ENCODE measurements around the gene DNAJC2. TPM values are rescaled to one million over a fixed set of nuclear protein-coding genes. Genes with fewer than 3 reads are reported as not detected.

Gene DNAJC2
- total RNA-seq, 2 experiments from 2014 or later = 38.6 to 53.5 TPM

GRCh38 chr7:103391150-103391549, 46.6 kb upstream of the DNAJC2 start:
- Histone ChIP-seq H3K4me3 (ENCODE audit: low read depth, low read length, poor library complexity, severe bottlenecking) (no peak overlapping the region), H3K4me2 (ENCODE audit: low read length) (no peak overlapping the region), H3K4me1 (ENCODE audit: insufficient read depth, low read length, poor library complexity, severe bottlenecking) (no peaks in the 10 kb centered on the region), H3K9me3 (ENCODE audit: low read length) (no peaks in the 10 kb centered on the region), H3K36me3 (ENCODE audit: insufficient read depth, low read length) (no peaks in the 10 kb centered on the region), H2AFZ (ENCODE audit: low read length) (no peak overlapping the region), H3K27ac (ENCODE audit: low read depth, low read length, poor library complexity, severe bottlenecking) (no peak overlapping the region), H3K79me2 (ENCODE audit: insufficient read depth, low read depth, low read length) (no peaks in the 10 kb centered on the region), H4K20me1 (ENCODE audit: insufficient read depth, low read length) (no peaks in the 10 kb centered on the region), H3K9me2 (ENCODE audit: insufficient read depth, low read length) (no peaks in the 10 kb centered on the region)
- intact Hi-C loops (cut with micrococcal nuclease; ENCODE audit: unreplicated experiment) = no loop called here
- TF ChIP-seq, protein P1, sequence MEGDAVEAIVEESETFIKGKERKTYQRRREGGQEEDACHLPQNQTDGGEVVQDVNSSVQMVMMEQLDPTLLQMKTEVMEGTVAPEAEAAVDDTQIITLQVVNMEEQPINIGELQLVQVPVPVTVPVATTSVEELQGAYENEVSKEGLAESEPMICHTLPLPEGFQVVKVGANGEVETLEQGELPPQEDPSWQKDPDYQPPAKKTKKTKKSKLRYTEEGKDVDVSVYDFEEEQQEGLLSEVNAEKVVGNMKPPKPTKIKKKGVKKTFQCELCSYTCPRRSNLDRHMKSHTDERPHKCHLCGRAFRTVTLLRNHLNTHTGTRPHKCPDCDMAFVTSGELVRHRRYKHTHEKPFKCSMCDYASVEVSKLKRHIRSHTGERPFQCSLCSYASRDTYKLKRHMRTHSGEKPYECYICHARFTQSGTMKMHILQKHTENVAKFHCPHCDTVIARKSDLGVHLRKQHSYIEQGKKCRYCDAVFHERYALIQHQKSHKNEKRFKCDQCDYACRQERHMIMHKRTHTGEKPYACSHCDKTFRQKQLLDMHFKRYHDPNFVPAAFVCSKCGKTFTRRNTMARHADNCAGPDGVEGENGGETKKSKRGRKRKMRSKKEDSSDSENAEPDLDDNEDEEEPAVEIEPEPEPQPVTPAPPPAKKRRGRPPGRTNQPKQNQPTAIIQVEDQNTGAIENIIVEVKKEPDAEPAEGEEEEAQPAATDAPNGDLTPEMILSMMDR (conservative IDR thresholded peaks at IDR 0.05; ENCODE audit: low read length) = no peak
- TF ChIP-seq EZH2phosphoT487 (IDR thresholded peaks at IDR 0.05; ENCODE audit: borderline replicate concordance, low read depth, low read length) = no peak
- CTCF ChIA-PET (ENCODE audit: unreplicated experiment) = no interaction called here
- POLR2A ChIA-PET = no interaction called here
- DNase-seq (ENCODE audit: low spot score) = no peak
- BruUV-seq (replicated peaks) = no TSS peak

DNA sequence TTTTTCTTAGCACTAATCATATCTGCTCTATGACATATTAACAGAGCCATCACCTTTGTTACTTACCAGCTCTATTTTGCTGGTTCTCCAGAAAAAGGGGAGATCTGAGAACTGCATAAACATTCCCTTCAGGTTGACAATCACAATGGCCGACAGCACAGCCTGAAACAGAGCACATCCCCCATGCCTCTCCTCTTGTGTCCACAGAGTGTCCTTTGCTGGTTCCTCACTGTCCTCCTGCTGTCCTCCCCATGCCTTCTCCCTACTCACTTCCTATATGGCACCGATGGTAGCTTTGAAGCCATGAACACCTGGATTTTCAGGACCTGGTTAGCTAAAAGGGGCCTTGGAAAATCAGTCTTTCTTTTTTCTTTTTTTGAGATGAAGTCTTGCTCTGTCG, 44.7 kb upstream of the DNAJC2 start:
- Histone ChIP-seq H3K36me3 (ENCODE audit: insufficient read depth, low read length) (no peaks in the 10 kb centered on the region), H4K20me1 (ENCODE audit: insufficient read depth, low read length) (no peaks in the 10 kb centered on the region), H3K9me3 (ENCODE audit: low read length) (no peaks in the 10 kb centered on the region), H3K4me1 (ENCODE audit: insufficient read depth, low read length, poor library complexity, severe bottlenecking) (no peaks in the 10 kb centered on the region), H3K4me2 (ENCODE audit: low read length) (no peak overlapping the region), H3K9me2 (ENCODE audit: insufficient read depth, low read length) (no peaks in the 10 kb centered on the region), H3K4me3 (ENCODE audit: low read depth, low read length, poor library complexity, severe bottlenecking) (no peak overlapping the region), H2AFZ (ENCODE audit: low read length) (no peak overlapping the region), H3K27ac (ENCODE audit: low read depth, low read length, poor library complexity, severe bottlenecking) (no peak overlapping the region), H3K79me2 (ENCODE audit: insufficient read depth, low read depth, low read length) (no peaks in the 10 kb centered on the region)
- no TSS peak for BruUV-seq (replicated peaks)
- ChIA-PET CTCF (ENCODE audit: unreplicated experiment) (no interaction called here), POLR2A (interaction anchor here (0.6 kb wide), 1 partner anchor 745 kb away, joined by 5 read pairs; no protein-coding TSS in a partner anchor)
- no peak for DNase-seq (ENCODE audit: low spot score)
- TF ChIP-seq EZH2phosphoT487 (IDR thresholded peaks at IDR 0.05; ENCODE audit: borderline replicate concordance, low read depth, low read length) = no peak
- TF ChIP-seq, protein P1 (conservative IDR thresholded peaks at IDR 0.05; ENCODE audit: low read length) = no peak
- intact Hi-C loops (cut with micrococcal nuclease; ENCODE audit: unreplicated experiment) = no loop called here

DNA sequence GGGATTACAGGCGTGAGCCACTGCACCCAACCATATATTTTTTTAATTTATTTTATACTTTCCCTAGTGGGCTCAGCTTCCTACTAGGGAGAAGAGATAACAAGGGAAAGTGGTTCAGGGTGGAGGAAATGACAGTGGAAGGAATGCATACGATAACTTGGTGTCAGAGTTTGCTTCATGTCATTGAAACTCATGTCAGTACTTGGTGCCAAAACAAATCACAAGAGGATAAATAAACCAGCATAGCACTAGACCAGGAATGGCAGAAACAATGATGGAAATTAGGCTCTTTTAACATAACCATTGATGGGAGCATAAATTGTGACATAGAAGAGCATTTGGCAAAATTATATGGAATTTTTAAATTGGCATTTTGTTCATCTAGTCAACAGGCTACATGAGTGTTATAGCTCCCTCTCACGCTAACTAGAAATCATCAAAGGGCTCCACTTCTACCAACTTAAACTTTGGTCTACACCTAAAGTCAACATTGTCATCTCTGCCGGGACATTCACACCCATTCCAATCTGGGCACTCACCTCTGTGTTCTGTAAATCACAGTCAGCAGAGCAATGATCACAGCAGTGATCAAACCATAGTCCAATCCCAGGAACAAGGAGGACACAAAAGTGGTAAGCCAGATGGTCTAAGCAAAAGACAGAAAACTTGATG, 44.0 kb upstream of the DNAJC2 start:
- intact Hi-C loops (cut with micrococcal nuclease; ENCODE audit: unreplicated experiment) = no loop called here
- no peak overlapping the region for H3K4me3 ChIP-seq (ENCODE audit: low read depth, low read length, poor library complexity, severe bottlenecking)
- no peaks in the 10 kb centered on the region for H3K9me2 ChIP-seq (ENCODE audit: insufficient read depth, low read length)
- no peak for DNase-seq (ENCODE audit: low spot score)
- POLR2A ChIA-PET = no interaction called here
- TF ChIP-seq EZH2phosphoT487 (IDR thresholded peaks at IDR 0.05; ENCODE audit: borderline replicate concordance, low read depth, low read length) = no peak
- TF ChIP-seq, protein P1 (conservative IDR thresholded peaks at IDR 0.05; ENCODE audit: low read length) = no peak
- CTCF ChIA-PET (ENCODE audit: unreplicated experiment) = no interaction called here
- H2AFZ ChIP-seq (ENCODE audit: low read length) = no peak overlapping the region
- H3K36me3 ChIP-seq (ENCODE audit: insufficient read depth, low read length) = no peaks in the 10 kb centered on the region
- no peaks in the 10 kb centered on the region for H3K79me2 ChIP-seq (ENCODE audit: insufficient read depth, low read depth, low read length)
- H4K20me1 ChIP-seq (ENCODE audit: insufficient read depth, low read length) = no peaks in the 10 kb centered on the region
- no peaks in the 10 kb centered on the region for H3K4me1 ChIP-seq (ENCODE audit: insufficient read depth, low read length, poor library complexity, severe bottlenecking)
- BruUV-seq (replicated peaks) = no TSS peak
- no peak overlapping the region for H3K4me2 ChIP-seq (ENCODE audit: low read length)
- no peaks in the 10 kb centered on the region for H3K9me3 ChIP-seq (ENCODE audit: low read length)
- no peak overlapping the region for H3K27ac ChIP-seq (ENCODE audit: low read depth, low read length, poor library complexity, severe bottlenecking)

Measured in OCI-LY7 (cell line).